Activated CD8-positive, alpha-beta T cell treated with anti-CD3 and anti-CD28 coated beads for 36 hours (primary cell): Measurements from ENCODE around the gene SSTR5. TPM values are rescaled to one million over a fixed set of nuclear protein-coding genes. Genes with fewer than 3 reads are reported as not detected.

Experiments used
- ATAC-seq: fragments of 200-7000 bp; cut with Tn5 transposase; one replicate; pipeline ENCODE4 v1.10.0; 2021; ENCODE audit warnings: mild to moderate bottlenecking, moderate library complexity
- CTCF ChIA-PET: fragments of 350-600 bp; sonication (Branson Sonifier 250); formaldehyde crosslinking; loops from one replicate; lab custom pipeline; 2021; ENCODE audit warnings: antibody characterized with exemption; lab: Charles Lee
- POLR2A ChIA-PET: fragments of 350-600 bp; sonication (Branson Sonifier 250); formaldehyde crosslinking; loops from one replicate; lab custom pipeline; 2021; ENCODE audit warnings: antibody characterized with exemption; lab: Charles Lee
- DNase-seq: peaks from one replicate; pipeline ENCODE4 v3.0.0-alpha.2; 2020
- H3K27ac Mint-ChIP-seq: one replicate; pipeline ENCODE4 v1.8.0; 2021; ENCODE audit warnings: mild to moderate bottlenecking, mixed read lengths
- H3K27me3 Mint-ChIP-seq: one replicate; pipeline ENCODE4 v1.8.0; 2021; ENCODE audit warnings: mixed read lengths
- H3K36me3 Mint-ChIP-seq: one replicate; pipeline ENCODE4 v1.8.0; 2021; ENCODE audit warnings: low read depth, mixed read lengths
- H3K4me1 Mint-ChIP-seq: one replicate; pipeline ENCODE4 v1.8.0; 2021; ENCODE audit warnings: low read depth, mixed read lengths
- H3K4me3 Mint-ChIP-seq: one replicate; pipeline ENCODE4 v1.8.0; 2021; ENCODE audit warnings: mild to moderate bottlenecking, moderate library complexity, mixed read lengths
- H3K9me3 Mint-ChIP-seq: one replicate; pipeline ENCODE4 v1.8.0; 2021; ENCODE audit warnings: mixed read lengths
- CTCF ChIP-seq: fragments of 200-600 bp; IDR thresholded peaks from one replicate; pipeline ENCODE4 v1.8.0; 2022; ENCODE audit warnings: antibody characterized with exemption, mild to moderate bottlenecking
- intact Hi-C: fragments of 100-400 bp; cut with micrococcal nuclease; formaldehyde crosslinking; loops from one replicate; pipeline ENCODE4 v1.10.0; 2022
- total RNA-seq, 2 experiments: library from RNA; stranded (reverse); gene quantifications; one replicate each; pipeline ENCODE4 v1.2.3, GENCODE V29; 2021

The SSTR5 gene
- total RNA-seq, 2 experiments from 2014 or later: not detected

- intact Hi-C loops: loop anchor here (10.0 kb wide), 1 partner anchor 236 kb away; no protein-coding TSS in a partner anchor
- DNase-seq (no peak), ATAC-seq (no peak)
- Mint-ChIP-seq H3K27ac (no peak overlapping the region), H3K4me1 (no peaks in the 10 kb centered on the region), H3K9me3 (no peaks in the 10 kb centered on the region), H3K36me3 (no peaks in the 10 kb centered on the region), H3K4me3 (no peak overlapping the region), H3K27me3 (no peaks in the 10 kb centered on the region)
- TF ChIP-seq CTCF: no peak
- CTCF ChIA-PET: no interaction called here
- POLR2A ChIA-PET: no interaction called here
These were observed 21.6 kb upstream of the SSTR5 start for GRCh38 chr16:1050921-1051320.

GRCh38 chr16:1051446-1051845 is 21.1 kb upstream of the SSTR5 start:
- no peak overlapping the region for H3K4me3 Mint-ChIP-seq
- no peak for DNase-seq
- intact Hi-C loops: loop anchor here (10.0 kb wide), 1 partner anchor 237 kb away; no protein-coding TSS in a partner anchor

GRCh38 chr16:1052721-1053120 is 19.8 kb upstream of the SSTR5 start:
- DNase-seq (no peak), ATAC-seq (no peak)
- POLR2A ChIA-PET: no interaction called here
- H3K27me3 Mint-ChIP-seq: no peaks in the 10 kb centered on the region
- H3K36me3 Mint-ChIP-seq: no peaks in the 10 kb centered on the region
- intact Hi-C loops: loop anchor here (10.0 kb wide), 1 partner anchor 238 kb away; no protein-coding TSS in a partner anchor
- no peak overlapping the region for H3K27ac Mint-ChIP-seq
- no peaks in the 10 kb centered on the region for H3K4me1 Mint-ChIP-seq
- no peak overlapping the region for H3K4me3 Mint-ChIP-seq
- TF ChIP-seq CTCF: no peak
- CTCF ChIA-PET: no interaction called here
- H3K9me3 Mint-ChIP-seq: no peaks in the 10 kb centered on the region

More at GRCh38 chr16:1051446-1051845, 21.1 kb upstream of the SSTR5 start:
- ChIA-PET CTCF (no interaction called here), POLR2A (no interaction called here)
- ATAC-seq: no peak
- TF ChIP-seq CTCF: no peak
- Mint-ChIP-seq H3K27ac (no peak overlapping the region), H3K9me3 (no peaks in the 10 kb centered on the region), H3K36me3 (no peaks in the 10 kb centered on the region), H3K4me1 (no peaks in the 10 kb centered on the region), H3K27me3 (no peaks in the 10 kb centered on the region)

- Mint-ChIP-seq H3K9me3 (no peaks in the 10 kb centered on the region), H3K27me3 (no peaks in the 10 kb centered on the region), H3K36me3 (no peaks in the 10 kb centered on the region), H3K4me3 (no peak overlapping the region), H3K4me1 (no peaks in the 10 kb centered on the region), H3K27ac (no peak overlapping the region)
- TF ChIP-seq CTCF: no peak
- DNase-seq (no peak), ATAC-seq (no peak)
- intact Hi-C loops: loop anchor here (10.0 kb wide), 1 partner anchor 238 kb away; no protein-coding TSS in a partner anchor
- ChIA-PET CTCF (no interaction called here), POLR2A (no interaction called here)
These were observed 19.4 kb upstream of the SSTR5 start for GRCh38 chr16:1053121-1053521.

GRCh38 chr16:1053700-1054368 is 18.7 kb upstream of the SSTR5 start:
- no peak for ATAC-seq
- no peak for TF ChIP-seq CTCF

More at GRCh38 chr16:1053700-1054368, 18.7 kb upstream of the SSTR5 start:
- Mint-ChIP-seq H3K27me3 (no peaks in the 10 kb centered on the region), H3K4me1 (no peaks in the 10 kb centered on the region), H3K27ac (no peak overlapping the region), H3K9me3 (no peaks in the 10 kb centered on the region), H3K36me3 (no peaks in the 10 kb centered on the region), H3K4me3 (no peak overlapping the region)
- intact Hi-C loops: loop anchor here (10.0 kb wide), 1 partner anchor 239 kb away; no protein-coding TSS in a partner anchor
- DNase-seq: no peak
- POLR2A ChIA-PET: no interaction called here
- CTCF ChIA-PET: no interaction called here
